ENCODE results near the gene DPEP2.
"Not testable (repeated sequence)": the region's sequence is repeated elsewhere in the genome, so short reads cannot be mapped to it uniquely, and the experiment has no call there.

DPEP2 gene

DNA sequence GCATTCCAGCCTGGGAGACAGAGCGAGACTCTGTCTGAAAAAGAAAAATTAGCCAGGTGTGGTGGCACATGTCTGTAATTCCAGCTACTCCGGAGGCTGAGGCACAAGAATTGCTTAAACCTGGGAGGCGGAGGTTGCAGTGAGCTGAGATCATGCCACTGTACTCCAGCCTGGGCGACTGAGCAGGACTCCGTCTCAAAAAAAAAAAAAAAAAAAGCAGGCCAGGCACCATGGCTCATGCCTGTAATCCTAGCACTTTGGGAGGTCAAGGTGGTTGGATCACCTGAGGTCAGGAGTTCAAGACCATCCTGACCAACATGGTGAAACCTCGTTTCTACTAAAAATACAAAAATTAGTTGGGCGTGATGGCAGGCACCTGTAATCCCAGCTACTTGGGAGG, 27.0 kb downstream of the DPEP2 start:
- not testable (repeated sequence) for DNase-seq

DNA sequence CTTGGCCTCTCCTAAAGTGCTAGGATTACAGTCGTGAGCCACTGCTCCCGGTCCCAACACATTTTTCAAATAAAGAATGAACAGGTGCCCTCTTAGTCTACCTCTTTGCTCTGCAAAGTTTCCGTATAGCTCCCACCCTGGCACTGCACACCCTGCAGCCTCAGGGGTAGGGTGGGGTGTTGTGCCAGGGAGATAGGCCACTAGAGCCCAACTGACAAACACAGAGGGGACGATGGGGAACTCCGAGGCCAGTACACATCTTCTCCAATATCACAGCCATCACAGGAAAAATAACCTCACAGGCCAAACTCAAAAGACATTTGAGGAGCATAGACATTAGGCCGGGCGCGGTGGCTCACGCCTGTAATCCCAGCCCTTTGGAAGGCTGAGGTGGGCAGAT, 28.2 kb downstream of the DPEP2 start:
- no peak for DNase-seq

DNA sequence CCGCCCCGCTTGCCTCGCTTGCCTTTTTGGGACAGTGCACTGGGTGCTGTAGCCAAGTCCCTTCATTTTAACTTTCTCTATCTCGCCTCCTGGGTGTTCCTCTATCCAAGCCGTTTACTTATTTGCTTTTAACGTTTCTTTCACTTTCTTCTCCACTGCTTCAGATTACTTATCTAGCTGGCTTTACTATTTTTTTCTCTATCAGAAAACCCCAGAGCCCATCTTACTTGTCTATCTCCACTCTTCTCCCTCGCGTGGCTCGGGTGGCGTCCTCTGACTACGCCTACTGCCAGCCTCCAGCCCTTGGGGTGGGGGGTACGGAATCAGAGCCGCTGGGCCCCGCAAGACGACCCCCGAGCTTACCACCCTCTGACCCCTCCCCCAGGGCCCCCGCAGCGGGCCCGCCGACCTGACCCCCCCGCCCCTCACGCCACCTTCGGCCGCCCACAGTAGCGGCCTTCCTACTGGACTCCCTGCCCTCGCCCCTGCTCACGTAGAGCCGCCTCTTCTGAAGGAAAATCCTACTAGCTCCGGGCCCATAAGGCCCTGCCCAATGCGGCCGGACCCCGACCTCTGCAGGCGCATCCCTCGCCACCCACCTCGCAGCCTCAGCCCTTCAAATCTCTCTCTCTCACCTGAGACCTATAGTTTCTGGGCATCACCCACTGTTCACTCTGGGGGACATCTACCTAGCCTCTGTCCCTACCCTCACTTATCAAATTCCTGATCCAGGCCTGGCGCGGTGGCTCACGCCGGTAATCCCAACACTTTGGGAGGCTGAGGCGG, 29.8 kb downstream of the DPEP2 start:
- no peak for DNase-seq

DNA sequence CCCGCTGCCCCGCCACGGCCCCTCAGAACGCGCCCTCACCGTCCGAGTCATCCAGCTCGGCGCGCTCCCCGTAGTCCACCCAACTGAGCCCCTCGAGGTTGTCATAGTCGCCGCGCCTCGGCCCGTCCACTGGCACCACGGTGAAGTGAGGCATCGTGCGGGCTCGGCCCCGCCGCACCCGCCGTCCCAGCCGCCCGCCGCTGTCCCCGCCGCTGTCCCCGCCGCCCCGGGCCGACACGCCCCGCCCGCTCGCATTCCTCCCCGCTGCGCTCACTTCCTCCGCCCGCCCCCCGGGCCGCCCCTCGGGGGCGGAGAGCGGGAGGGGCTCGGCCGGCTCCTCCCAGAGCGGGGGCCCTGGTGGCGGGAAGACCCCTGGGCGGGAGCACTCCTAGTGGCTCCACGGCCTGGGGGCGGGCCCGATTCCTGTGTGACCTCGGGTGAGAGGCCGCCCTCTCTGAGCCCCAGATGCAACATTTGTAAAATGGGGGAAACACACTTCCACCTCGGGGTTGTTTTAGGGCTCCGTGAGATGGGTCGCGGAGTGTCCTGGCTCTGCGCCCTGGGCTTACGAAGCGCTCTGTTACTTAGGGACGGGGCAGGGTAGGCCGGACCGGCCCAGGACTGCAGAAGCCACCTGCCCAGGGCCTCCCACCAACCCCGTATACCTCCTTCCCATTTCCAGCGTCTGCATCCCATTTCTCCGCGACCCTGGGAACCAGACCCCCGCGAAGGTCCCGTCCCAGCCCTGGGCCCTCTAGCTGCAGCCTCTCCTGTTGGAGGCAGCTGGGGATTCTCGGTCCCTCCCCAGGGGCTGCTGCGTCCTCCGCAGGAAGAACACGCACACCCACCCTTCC, 30.7 kb downstream of the DPEP2 start, which contains the start of gene SLC12A4:
Gene SLC12A4, minus strand, starts transcription at position 238 of the 854 bp plus-strand sequence. Its CDS starts 84 bp downstream, at position 154.
- no peak for DNase-seq

DNA sequence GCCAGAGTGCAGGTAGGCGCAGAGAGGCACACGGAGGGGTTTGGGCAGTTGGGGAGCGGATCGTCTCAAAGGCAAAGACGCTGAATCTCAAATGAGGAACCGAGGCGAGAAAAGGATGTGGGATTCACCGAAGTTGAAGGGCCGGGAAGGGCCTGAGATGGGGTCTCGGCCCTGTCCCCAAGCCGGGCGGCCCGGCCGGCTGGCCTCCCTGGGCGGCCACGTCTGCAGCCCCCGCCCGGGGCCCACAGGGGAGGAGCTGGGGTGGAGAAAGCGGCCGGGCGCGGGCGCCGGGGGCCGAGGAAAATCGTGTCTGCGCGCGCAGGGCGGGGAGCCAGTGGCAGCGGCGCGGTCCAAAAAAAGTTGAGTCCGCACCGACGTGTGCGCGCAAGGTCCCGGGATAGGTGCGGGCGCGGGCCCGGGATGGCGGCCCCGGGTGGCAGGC, 31.3 kb downstream of the DPEP2 start:
- no peak for DNase-seq

DNA sequence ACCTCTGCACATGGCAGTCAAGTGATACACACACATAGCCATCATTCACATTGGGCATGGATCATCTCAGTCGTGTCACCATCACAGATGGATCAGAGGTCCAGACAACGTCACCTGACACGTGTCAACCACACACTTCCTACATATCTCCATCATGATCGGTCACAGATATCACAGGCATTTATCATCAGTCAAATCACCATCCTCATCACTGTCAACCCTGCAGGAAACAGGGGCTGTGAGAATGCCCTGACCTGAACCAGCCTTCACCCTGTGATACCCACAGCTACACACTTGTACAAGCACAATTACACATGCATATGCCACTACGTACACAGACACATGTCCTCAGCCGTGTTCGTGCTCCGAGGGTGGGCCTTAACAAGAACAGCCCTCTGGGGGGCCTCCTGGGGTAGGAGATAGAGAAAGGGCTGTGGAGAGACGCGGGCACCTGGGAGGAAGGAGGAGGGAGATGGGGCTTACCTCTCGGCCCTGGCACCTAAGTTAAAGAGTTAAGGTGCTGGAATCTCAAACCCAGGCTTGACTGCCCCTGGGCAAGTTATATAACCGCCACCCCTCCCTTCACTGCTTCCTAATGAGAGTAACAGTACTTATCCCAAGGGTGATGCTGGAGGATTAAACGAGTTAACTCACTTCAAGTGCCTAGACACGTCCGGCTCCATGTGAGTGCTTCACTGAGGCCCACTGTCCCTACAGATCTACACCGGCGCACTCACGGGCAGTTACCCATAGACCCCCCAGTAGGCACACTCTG, 31.9 kb downstream of the DPEP2 start:
- no peak for DNase-seq

DNA sequence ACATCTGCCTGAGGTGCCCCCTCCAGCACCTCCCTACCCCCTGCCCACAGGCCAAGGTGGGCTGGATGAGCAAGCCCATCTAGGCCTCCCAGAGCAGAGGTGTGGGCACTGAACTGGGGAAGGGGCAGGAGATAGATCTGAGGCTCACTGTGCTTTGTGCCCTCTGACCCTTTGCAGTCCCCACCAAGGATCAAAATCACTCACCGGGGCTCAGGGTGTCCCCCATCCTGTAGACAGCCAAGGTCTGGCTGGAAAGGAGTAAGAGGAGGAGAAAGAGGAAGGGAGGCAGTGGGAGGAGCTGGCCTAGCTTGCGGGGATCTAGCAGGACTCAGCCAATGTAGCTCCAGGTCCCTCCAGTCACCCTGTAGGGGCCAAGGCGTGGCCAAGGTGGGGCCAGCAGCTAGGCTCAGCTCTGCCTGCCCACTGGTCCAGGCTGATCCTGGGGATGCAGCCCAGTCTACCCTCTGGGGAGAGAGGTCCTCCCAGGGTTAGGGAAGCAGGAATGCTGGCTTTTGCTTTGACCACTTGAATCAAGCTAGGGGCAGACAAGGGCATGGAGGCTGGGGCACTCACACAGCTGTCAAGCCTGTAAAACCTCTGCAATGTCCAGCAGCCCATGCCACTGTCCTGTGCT, 32.6 kb downstream of the DPEP2 start:
- DNase-seq: no peak

DNA sequence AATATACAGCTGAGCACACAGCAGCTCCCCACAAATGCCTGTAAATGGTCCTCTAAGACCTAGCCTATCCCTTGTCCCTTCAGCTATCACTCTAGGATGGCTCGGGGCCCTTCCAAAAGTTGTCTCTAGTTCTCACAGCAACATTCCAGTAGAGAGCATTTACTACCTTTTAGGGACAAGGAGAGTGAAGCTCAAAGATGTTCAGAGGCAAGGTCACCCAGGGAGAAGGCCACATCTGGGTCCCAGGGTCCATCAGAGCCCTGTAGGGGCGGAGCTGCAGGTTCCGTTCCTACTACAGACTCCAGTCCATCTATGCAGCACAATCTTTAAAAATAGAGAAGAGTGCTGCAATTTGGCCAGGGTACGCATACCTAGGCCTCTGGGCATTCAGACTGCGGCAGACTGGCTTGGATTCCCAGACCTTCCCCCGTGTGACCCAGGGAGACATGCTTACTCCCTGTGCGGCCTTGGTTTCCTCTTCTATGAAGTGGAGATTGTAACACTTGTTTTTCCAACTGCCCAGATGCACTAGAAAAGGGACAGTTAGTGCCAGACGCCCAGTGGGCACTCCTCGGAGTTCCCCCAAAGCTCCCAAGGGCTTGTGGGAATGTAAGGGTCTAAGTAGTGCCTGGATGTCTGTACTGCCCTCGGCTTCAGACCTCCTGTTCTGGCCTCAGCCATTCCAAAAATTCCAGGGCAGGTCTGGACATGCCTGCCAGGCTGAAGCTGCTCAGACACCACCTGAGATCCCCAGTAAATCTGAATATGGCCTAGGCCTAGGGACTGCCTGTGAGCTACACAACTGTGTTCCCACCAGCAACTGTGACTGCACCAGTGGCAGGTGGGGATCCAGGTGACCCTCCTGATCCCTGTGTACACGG, 33.4 kb downstream of the DPEP2 start:
- DNase-seq: no peak

DNA sequence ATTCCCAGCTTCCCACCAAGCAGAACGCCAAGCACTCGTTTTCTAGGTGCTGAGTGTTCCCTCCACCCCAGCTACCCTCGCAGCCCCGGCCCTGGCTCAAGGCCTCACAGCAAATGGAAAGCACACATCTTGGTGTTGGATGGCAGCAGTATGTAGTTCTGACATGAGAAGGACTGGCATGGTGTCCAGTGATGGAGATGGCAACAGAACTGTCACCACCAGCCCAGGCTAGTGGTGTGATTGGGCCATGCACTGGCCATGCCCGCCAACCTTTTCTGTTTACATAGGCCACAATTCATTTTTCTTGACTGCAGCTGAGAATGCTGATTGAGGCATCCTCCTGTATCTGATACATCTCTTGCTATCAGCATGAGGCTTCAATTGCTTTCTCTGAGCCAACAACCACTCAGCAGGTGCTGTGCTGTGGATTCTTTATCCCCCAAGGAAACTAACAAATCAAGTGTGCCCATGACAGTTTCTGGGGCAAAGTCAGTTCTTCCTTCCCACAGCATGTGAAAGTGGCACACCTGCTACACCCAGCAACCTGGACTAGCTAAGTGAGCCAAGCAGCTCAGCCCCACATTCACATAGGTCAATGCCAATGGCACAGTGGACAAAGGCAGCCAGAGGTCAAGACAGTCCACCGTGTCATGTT, 34.7 kb downstream of the DPEP2 start:
- no peak for DNase-seq

DNA sequence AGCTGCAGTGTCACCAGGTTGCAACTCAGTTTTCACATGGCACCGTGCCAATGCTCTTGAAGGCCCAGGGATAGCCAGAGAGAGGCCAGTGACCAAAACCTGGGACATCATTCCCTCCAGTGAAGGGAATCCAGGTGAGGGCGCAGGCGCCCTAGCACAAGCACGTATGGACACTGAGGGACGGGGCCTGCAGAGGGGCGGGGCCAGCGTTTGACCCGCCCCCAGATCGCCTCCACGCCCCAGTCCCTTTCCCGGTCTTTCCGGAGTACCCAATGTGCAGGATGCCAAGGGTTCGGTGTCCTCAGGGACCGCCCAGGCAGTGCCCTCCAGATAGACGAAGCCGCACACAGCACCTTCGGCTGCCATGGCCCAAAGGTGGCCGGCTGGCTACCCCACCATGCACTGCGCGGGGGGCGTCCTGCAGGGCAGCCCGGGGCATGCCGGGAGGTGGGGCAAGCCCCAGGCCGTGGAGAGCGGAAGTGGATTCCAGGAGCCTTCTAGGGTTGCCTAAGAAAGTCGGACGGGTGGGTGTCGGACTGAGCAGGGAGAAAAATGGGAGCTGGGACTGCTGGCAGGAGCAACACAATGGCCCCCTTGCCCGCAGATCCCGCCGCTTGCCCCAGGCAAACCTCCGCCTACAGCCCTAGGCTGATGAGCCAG, 35.5 kb downstream of the DPEP2 start:
- DNase-seq: no peak

DNA sequence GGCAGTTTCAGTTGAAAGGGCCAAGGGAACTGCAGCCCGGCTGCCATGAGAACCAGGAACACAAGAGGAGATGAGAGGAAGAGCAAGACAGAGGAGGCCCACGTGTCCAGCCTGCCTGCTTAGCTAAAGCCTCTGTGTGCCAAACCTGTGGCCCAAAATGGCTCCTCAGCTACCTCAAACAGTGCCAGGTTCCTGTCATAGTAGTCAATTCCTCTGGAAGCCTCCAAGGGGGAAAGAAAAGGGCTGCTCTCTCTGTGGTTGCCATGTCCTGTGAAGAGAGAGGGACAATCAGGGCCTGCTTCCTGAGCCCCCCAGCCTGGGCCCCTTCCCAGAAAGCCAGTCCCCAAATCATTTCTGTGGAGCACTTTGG, 36.0 kb downstream of the DPEP2 start:
- no peak for DNase-seq

DNA sequence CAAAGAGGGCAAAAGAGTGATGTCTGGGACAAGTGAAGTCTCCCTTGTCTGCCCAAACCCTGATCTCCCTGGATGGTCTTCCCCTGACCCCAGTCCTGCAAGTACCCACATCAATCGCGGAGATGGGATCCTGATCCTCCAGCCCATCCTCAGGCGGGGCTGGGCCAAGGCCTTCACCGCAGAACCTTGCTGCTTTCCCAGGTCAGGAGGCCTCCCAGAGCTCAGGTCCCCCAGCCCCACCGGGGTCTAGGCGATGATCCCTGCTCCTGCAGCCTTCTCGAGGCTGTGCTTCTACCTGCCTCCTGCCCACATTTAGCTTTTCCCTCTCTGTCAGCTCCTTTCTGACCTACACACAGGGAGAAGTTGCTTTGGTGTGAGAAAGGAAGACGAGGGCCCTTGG, 37.1 kb downstream of the DPEP2 start:
- no peak for DNase-seq

DNA sequence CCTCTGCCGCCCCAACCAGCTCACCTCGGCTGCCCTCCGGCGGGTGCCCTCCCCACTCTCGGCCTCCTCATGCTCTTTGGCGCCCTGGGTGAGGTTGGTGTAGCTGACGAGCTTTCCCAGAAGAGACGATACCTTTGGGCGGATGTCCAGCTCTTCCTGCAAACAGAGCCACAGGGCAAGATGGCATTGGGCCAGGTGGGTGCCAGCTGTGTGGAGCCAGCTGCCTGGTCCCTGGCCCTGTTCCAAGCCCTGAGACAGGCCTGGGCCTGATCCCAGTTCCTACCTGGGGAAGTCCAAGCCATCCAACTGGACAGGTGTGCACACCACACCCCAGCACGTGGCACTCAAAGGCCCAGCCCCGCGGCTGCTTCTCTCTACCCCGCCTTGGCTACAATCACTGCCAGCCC, 37.7 kb downstream of the DPEP2 start:
- no peak for DNase-seq

DNA sequence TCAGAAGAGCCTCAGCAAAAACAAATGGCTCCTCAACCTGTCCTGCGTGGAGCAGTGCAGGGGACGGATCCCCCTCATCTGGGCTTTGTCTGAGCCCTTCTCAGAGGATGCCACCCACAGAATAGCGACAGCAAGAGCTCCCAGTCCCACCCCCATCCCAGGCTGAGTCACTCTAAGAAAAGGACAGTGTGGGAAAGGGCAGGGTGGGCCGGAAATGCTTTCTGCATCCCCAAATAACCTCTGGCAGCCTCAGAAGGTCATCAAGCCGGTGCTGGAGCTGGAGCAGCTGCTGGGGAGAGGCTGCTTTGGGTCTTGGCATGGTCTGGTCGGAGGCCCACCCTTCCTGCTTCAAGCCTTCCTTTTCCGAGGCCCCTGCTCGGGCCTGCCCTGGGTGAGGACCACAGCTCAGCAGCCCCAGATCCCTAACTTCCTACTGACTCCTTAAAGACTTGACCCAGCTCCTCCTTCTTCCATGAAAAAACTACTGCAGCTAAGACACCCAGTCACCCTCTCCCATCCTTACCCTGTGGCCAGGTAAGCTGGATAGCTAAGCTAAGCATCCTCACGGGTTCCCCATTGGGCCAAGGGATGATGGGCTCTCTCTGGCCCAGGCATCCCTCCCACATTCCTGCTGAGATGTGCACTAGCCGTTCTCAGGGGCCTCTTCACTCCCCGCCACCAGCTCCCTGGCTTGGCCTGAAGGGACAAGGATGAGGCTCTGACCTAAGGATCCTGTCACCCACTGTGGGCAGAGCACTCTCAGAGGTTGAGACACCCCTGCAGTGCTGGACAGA, 39.6 kb downstream of the DPEP2 start:
- no peak for DNase-seq

DNA sequence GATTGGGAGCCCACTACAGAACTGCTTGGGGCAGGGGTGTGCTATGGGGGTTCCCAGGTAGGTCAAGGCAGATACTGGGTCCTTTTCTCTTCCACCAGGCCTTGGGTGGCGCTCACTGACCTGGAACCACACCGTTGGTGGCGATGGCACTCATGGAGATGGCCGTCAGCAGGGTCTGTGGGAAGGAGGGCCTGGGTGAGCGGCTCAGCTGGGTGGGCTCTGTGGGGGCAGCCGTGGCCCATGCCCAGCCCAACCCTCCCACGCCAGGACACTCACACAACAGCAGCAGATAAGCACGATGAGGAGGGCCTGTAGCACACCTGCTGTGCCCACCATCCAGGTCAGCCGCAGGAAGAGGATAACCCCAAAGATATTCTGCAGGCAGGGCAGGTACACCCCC, 41.7 kb downstream of the DPEP2 start:
- DNase-seq: no peak

DNA sequence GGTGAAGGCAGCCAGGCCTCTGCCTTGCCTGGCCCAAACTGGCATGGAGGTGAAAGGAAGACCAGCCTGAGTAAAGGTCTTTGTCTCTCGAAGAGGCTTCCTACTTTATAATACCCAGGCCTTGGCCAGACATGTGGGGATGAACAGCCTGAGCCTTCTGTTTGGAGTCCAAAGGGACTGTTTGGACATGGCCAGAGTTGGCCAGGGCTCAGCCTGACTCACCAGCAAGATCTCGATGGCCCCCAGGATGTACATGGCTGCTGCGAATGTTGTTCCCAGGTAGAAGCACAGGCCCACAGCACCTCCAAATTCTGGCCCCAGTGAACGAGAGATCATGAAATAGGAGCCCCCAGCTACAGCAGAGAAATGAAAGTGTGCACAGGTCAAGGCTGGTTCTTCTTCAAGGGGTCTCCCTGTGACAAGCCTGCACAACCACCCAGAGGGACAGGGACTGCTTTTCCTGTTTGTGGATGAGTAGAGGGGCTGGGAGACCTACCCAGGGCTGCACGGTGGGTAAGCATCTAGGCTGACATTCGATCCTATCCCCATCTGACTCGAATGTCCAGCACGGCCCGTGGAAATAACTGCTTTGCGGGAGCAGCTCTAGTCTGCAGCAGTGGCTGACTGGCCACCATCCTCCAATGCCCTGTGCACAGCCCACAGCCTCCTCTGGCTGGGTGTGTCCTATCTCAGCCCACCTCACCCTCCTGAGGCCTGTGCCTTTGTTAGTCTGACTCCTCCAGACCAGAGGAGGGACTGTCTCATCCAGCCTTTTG, 44.7 kb downstream of the DPEP2 start:
- no peak for DNase-seq

DNA sequence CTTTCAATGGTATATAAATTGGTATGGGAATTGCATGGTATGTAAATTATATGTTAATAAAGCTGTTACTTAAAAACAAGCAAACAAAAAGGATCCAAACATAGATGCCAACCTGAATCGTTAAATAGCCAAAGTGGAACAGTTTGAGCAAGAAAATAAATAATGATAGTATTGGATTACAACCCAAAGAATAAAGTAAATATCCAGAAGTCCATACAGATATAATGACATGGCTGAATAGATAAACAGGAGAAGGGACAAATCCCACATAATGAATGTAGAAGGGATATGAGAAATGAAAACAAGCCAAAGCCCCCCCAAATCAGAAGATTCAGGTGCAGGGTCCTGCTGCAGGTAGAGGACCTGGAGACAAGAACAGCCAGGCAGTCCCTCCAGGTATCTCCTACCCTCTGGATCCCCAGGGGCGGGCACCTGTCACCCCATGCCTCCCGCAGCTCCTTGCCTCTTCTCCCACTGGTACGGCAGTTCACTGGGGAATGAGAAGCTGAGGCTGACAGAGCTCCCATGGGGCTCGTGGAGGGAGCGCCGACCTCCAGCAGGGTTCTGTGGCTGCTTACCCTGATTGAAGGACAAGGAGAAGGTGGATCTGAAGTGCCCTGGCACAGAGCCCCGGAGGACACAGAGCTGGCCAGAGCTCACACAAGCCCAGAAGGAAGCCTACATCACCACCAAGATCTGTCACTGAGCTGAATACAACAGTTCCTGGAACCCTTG, 45.5 kb downstream of the DPEP2 start:
- no peak for DNase-seq

DNA sequence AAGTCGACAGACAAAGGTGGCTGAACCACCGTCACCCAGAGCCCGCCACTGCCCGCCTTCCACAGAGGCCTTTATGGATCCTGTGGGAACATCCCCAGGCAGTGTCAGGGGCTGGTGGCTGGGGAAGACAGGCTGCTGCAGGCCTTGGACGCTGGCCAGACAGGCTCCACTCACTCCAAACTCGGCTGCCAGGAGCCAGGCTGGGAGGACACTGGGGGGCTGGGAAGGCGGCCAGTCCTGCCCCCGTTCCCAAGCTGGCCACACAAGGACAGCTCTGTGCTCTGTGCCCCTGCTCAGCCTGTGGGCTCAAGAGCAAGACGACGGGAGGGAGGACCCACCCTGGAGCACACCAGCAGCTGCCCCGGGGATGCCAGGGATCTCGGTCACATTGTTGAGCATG, 47.8 kb downstream of the DPEP2 start:
- DNase-seq: no peak
